ENCODE results near the gene CES3.

DNA sequence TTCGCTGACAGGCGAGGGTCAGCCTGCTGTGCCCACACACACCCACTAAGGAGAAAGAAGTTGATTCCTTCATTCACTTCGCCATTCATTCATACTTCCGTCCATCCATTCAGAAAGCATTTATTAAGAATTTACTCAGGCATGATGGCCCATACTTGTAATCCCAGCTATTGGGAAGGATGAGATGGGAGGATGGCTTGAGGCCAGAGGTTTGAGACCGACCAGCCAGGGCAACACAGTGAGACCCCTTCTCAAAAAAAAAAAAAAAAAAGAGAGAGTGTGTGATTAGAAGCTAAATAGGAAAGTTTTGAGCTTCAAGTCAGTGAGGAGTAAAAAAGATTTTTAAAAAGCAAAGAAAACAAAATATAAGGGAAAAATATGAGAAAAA lies 17.0 kb upstream of the CES3 start:
- TF ChIP-seq, protein P1, sequence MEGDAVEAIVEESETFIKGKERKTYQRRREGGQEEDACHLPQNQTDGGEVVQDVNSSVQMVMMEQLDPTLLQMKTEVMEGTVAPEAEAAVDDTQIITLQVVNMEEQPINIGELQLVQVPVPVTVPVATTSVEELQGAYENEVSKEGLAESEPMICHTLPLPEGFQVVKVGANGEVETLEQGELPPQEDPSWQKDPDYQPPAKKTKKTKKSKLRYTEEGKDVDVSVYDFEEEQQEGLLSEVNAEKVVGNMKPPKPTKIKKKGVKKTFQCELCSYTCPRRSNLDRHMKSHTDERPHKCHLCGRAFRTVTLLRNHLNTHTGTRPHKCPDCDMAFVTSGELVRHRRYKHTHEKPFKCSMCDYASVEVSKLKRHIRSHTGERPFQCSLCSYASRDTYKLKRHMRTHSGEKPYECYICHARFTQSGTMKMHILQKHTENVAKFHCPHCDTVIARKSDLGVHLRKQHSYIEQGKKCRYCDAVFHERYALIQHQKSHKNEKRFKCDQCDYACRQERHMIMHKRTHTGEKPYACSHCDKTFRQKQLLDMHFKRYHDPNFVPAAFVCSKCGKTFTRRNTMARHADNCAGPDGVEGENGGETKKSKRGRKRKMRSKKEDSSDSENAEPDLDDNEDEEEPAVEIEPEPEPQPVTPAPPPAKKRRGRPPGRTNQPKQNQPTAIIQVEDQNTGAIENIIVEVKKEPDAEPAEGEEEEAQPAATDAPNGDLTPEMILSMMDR (optimal IDR thresholded peaks at IDR 0.05 in 1 of 3, IDR thresholded peaks at IDR 0.05 in 1 of 3, conservative IDR thresholded peaks at IDR 0.05 in 1 of 3; ENCODE audit: extremely low read depth in 1 of 3, insufficient read depth in 2 of 3, low read length in 3 of 3) = no peak
- TF ChIP-seq EZH2 (IDR thresholded peaks at IDR 0.05; ENCODE audit: low read length) = no peak

Data from keratinocyte (primary cell).